Stimulated activated naive CD4-positive, alpha-beta T cell treated with Interleukin-2 at 50 U/mL for 16 hours (primary cell): ENCODE measurements around the gene PRKCA.
"Not testable (repeated sequence)": the region's sequence is repeated elsewhere in the genome, so short reads cannot be mapped to it uniquely, and the experiment has no call there.

Source experiments
- DNase-seq: peaks from one replicate; lab custom pipeline; 2025; lab: John Stamatoyannopoulos, UW

Gene PRKCA

DNA sequence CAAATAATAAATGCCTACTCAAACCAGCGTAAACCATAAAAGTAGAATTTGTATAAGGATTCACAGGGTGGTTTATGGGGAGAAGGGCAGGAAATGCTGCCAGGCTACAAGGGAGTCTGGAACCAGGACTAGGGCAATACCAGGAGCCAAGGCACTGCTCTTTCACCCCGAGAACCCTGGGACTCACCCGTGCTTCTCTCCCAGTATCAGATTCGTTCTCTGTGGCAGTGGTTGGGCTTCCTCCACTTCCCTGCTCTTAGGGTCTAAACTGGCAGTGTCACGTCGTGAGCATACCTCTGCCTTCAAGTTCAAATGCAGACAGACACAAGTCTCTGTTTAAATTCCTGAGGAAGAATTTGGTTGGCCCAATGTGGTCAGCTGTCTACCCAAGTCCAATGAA lies 49.3 kb downstream of the PRKCA start:
- no peak for DNase-seq

DNA sequence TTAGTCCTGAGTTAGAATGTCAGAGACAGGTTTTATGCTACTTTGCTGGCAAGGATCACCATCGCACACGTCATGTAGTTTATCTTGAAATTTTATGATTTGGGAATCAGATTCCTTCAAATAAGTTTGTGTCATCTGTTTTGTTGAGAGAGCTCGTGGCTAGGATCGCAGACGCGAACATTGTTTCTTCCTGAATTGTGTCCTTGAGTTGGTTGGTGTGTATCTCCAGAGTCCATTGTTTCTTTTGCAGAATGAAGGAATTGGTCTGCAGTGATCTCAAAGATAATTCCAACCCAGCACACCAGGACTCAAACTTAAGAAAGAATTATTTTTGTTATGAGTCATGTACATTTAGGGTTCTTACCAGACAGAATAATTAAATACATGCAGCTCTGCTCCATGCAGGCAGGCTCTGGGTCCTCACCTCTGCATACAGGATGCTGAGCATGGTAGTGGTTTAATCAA lies 51.6 kb downstream of the PRKCA start:
- DNase-seq, result no peak

DNA sequence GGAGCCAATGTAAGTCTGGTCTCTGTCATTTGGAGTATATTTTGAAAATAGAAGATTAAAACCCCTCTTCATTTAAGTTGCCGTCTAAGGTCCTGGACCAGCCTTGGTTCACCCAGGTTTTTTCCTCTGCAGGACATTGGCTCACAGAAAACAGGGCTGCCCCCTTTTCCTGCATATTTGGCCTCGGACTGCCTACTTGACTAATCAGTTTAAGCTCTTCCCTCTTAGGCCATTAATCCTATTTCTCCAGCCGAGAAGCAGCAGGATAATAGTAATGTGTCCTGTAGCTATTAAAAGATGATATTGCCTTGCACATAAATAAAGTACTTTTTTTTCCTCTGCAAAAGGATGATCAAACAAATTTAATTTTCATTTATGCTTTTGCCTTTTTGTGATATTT lies 52.1 kb downstream of the PRKCA start:
- DNase-seq, result no peak

DNA sequence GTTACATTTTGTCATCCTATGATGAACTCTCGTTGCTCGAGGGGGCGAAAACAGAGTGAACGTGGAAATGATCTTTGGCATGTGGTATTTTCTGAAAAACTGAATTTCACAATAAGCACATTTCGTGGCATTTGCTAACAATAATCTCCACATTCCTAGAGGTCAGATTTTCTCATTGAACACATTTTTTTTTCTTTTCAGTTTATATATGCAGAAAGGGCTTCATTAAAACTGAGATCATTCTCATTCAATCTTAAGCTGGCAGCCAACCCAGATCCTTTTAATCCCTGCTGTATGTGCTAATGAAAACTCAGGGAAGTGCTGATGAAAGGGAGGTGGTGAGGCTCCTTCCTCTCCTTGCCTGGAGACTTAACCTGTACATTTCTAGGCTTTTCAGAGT lies 52.6 kb downstream of the PRKCA start:
- no peak for DNase-seq

DNA sequence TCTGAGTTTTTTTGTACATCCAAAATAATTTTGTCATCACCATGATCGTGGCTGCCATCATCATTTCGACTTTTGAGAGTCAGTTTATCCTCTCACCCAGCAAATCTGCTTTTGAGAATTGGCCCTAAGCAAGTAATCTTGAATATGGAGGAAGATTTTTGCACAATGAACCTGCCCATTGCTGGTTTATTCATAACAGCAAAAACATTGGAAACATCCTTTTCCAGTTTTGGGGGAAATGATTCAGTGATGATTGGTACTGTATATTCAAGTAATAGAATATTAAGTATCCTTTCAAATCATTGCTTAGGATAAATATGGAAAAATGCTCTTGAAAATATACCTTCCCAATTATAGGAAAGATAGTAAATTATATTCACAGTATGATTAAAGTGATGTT lies 53.1 kb downstream of the PRKCA start:
- DNase-seq, result no peak

DNA sequence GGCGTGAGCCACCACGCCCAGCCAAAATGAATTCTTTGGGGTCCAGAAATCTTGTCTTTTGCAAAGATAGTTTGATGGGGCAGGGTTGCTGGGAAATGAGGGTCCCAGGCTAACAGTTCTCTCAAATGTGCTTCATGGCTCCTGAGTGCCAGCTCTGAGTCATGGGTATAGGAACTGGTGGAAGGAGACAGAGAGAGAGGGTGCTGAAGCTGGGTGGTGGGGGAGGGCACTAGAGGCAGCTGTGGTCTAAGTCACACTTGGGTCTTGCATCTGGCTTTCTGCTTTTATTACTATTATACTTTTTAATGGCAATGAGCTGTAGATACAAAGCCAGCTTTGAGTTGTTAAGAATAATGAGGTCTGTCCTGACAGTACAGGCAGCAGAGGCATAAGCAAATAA lies 54.6 kb downstream of the PRKCA start:
- DNase-seq, result no peak

DNA sequence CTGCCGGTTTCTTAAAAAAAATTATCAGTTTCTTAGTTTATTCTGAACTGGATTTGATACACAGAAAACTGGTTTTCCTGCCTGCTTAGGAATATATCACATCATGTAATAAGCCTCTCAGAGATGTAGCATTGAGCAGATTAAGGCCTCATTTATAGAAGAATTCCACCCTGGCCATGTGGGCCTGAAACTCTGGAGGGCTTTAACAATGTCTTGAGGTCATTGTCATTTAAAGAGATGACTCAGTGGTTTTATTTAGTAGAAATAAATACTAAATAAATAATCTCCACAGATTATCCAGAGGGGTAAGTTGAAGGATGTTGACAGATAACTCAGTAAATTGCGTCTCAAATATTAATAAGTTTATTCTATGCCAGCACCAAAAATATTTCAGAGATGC lies 56.9 kb downstream of the PRKCA start:
- DNase-seq, result no peak

DNA sequence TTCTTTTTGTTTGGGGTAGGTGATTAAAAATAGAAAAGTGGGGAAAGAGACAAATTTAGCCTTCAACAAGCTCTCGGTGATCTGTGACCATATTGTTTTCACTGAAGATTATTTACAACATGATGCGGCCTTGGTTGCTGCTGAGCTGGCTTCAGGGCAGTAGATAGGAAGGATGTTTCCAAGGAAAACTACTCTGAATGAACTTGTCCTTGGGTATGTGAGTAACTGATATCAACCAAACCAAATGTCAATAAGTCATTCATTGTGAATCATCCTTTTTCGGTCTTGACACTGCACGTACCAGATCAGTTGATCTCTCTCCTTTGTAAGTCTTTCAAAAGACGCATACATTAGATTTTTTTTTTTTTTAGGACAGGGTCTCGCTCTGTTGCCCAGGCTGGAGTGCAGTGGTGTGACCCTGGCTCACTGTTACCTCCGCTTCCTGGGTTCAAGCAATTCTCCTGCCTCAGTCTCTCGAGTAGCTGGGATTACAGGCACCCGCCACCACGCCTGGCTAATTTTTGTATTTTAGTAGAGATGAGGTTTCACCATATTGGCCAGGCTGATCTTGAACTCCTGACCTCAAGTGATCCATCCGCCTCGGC lies 58.6 kb downstream of the PRKCA start:
- DNase-seq, result not testable (repeated sequence)

DNA sequence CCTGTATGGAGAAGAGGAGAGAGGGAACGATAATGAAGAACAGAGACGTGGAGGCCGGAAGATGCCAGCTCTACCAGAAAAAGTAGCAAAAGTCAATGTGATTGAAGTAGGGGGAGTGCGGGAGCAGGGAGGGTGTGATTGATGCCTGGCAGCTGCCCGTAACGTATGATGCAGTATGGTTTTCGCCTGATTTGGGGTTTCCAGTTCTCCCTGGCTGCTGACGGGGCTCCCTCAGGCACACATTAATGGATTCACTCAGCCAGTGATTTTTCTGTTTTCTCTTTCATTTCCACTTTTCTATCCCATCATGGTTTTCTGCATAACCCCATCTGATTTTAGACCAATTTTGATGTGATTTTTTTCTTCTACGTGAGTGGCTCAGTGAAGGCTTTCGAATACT lies 62.1 kb downstream of the PRKCA start:
- DNase-seq, result no peak

DNA sequence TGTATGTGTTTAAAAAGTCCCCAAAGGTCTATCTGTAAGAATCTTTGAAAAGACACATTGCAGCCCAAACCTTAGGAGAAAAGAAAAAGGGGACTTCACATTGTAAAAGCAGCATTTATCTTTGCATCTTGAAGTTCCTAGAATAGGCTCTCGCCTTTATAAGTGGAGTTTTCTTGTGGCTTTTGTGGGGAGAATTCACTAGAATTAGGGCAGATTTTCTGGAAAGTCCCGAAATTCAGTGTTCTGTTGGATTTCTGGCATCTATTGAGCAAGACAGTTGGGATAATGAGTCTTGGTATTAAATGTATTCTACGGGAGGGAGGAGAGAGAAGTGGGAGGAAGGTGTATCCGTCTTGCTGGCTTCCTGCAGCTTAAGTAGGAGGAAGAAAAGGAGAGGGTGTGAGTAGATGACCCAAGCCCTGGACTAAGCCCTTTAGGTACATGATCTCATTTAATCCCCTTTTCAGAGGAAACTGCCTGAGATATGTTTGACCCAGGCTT lies 62.6 kb downstream of the PRKCA start:
- no peak for DNase-seq

DNA sequence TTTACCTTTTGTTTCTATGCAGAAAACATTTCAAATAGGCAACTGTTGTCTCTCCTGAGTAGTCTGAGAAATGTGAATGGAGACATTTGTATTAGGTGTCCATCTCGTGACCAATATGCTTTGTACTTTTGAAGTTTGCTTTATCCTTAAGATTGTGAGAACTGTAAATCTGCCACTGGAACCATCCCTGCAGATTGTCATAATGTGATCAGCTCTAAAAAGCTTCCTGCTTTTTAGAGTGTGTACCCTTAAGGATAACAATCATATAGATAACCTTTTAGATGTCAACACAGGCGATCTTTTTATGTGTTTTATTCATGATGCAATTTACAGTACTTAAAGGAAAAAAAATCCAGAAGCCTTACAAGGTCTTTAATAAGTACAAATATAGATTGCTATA lies 63.5 kb downstream of the PRKCA start:
- DNase-seq, result no peak

DNA sequence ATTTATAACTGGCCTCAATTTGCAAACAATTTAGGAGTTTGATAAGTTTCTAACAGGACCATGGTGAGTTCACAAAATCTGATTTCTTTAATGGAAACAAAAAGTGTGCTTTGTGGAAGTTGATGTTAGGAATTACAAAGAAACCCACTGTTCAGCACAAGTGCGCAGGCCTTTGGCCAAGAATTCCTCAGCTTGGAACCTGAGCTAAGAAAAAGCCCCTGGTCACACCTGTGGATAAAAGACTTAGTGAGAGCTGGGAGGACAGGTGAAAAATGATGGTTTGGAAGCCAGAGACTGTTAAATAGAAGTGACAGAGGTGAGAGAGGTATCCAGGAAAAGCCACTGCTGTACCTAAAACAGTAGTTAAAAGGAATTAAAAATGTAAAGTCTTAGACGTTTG lies 64.7 kb downstream of the PRKCA start:
- DNase-seq, result no peak

DNA sequence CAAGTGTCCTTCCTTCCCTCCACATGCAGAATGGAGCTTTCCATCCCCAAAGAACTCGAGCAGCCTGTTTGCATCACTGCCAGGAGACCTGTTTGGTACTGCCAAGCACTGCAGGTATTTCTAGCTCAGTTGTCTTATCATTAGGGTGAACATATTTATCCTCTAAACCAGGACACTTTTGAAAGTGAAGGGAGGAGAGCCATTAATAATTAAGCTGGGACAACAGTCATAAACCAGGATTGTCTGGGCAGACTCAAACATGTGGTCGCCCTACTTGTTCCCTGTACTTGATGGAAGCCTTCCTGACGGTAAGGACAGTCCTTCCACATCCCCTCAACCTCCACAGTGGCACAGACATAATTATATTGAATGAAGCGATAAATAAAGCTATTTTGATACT lies 67.4 kb downstream of the PRKCA start:
- no peak for DNase-seq

DNA sequence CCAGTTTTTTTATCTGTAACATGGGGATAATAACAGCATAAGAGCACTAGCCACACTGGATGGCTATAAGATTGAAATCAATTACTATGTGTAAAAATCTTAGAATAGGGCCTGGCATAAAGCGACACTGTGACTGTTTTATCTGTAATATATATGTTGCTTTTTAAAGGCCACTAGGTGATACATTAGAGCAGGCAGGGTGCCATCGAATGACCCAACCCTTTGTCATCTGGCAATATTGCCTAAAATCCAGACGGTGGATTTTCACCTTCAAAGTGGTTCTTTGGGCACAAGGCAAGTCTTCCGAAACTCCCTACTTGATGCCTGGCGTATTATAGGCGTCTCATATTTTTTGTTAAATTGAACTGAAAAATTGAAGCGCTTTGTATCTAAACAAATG lies 69.1 kb downstream of the PRKCA start:
- DNase-seq, result no peak

DNA sequence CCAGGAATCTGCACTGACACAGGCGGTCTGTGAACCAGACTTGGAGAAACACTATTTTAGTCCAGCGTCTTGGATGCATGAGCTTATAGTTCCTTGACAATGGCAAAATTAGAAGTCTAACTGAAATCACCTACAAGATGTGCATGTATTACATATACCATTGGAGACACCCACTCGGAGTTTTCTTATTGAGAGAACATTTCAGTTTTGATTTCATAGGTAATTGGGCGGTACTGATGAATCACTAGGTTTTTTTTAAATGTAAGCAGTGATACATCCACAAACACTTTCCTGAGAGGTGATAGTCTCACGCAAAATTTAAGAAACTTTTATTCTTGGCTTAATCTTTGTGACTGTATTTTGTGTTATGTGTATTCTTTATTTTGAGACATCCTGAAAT lies 69.8 kb downstream of the PRKCA start:
- DNase-seq, result no peak

DNA sequence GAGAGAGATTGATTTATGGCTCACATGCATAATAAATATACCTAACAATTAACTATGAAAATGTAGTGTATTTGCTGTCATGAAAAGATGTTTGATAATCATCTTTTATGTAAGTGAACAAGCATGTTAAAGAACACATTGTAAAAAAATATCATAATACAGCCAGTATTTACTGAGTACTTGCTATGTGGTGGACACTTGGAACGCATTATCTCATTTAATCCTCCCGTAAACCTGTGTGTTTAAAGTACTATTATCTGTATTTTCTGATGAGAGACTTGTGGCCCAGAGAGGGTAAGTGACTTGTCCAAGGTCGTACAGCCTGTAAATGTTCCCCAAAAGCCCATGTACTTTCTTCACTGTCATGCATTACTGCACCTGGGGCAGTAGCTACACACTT lies 70.7 kb downstream of the PRKCA start:
- DNase-seq, result no peak

DNA sequence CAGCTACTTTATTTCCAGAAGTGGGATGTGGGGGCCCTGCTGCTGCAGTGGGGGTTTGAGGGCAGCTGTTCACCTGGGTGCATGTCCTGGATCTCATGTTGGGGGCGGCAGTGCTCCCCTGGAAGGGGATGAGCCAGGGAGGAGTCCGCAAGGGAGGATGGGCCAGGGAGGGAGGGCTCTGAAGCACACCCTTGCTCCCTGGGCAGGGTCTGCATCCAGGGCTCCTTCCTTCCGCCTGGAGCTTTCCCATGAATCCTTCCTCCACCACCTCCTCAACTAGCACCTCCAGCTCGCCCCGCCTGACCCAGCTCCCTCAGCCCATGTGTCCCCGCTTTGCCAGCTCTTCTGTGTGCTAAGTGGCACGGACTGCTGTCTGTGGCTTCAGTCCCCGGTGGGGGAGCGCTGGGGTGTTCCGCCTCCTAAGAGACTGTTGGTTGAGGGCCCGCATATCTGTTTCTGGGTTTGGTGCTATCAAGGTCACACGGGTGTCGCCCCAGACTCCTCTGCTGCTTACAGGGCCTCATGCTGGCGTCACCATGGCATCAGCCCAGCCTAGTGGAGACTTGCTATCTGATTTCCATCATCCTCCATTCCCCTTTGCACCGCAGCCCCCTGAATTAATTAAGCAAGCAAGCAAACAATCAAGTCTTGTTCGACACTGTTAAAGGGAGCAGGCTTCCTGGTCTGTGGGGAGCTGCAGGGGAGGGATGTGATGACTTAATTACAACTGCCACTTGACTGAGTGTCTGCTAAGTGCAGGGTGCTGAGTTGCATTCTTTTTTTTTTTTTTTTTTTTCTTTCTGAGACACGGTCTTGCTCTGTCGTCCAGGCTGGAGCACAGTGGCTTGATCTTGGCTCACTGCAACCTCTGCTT lies 71.8 kb downstream of the PRKCA start:
- DNase-seq, result peak; percentile 36

DNA sequence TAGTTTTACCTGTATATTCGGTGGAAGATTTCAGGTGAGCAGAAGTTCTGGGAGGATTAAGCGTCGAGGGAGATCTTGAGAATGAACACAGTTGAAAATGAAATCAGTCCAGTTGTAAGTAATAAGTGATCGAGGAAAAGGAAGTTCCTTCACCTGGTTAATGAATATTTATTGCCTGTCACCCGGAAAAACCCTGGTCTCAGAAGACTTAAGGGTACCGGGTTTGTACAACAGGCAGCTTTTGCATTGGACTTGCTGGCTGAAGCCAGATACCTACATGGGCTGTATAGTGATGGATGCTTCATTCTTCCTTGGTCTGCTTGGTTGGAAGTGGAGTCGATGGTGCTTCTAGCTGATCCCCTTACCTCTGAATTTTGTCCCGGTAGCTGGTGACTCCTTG lies 72.7 kb downstream of the PRKCA start:
- DNase-seq, result no peak

DNA sequence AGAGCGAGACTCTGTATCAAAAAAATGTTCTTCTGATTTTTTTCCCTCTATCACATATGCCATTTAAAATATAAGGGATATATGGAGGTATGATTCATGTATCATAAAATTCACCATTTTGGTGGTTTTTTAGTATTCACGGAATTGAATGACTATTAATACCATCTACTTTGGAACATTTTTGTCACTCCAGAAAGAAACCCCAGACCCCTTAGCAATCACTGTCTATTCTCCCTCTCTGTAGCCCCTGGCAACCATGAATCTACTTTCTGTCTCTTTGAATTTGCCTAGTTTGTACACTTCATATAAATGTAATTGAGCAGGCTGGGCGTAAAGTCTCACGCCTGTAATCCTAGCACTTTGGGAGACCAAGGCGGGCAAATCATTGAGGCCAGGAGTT lies 75.9 kb downstream of the PRKCA start:
- no peak for DNase-seq

DNA sequence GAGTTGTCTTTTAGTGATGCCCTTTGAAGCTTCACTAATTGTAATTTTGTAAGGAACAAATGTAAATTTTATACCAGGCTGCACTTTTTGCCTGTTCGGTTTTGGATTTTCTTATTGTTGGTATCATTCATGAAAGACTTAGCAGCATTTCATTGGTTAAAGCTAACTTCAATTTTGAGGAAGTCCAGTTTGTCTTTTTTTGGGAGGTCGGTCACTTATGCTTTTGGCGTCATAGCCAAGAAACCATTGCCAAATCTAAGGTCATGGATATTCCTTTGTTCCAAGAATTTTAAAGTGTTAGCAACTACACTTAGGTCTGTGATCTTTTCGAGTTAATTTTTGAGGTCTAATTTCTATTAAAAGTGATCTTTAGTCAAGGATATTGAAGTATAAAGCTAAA lies 77.1 kb downstream of the PRKCA start:
- no peak for DNase-seq

DNA sequence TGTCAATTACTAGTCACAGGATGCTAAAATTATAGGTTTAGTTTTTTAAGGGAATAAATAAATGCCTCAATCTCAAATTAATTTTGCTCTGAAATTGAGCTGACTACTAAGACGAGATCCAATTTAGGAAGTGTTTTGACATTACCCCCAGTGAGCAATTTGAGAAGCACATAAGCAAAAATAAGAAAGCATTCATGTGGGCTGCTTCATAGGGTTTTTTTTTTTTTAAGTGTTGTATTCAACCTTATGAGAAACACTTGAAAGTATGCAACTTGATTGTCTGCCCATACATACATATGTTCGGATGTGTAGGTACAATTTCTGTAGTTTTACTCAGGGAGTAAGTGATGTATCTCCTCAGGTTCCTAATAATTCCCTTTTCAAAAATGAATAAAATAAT lies 77.6 kb downstream of the PRKCA start:
- no peak for DNase-seq

DNA sequence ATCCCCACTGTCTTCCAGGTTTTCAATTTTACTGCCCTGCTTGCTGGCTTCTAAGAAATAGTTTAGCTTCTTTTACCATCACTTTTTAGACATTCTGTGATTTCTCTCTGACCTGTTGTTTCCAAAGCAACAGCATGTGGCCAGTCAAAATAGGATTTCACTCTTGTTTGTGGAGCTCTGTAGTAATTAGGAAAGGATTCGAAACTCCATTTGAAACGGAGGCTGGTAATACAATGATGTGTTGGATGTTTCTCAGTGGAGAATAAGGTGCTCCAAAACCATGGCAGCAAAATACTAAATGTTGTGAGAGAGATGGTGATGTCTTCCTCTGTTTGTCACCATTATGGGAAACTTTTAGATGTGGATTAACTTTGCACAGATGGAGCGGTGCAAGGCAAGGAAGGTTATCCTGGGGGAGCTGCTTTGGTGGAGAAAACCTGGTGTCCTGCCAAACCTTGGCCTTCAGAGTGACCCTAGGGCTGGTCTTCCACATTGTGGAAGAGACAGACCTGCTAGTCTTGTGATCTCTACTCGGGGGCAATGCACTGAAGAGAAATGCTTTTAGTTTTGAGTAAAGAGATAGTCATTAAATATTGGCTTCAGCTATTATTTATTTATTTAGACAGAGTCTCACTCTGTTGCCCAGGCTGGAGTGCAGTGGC lies 79.4 kb downstream of the PRKCA start:
- no peak for DNase-seq

DNA sequence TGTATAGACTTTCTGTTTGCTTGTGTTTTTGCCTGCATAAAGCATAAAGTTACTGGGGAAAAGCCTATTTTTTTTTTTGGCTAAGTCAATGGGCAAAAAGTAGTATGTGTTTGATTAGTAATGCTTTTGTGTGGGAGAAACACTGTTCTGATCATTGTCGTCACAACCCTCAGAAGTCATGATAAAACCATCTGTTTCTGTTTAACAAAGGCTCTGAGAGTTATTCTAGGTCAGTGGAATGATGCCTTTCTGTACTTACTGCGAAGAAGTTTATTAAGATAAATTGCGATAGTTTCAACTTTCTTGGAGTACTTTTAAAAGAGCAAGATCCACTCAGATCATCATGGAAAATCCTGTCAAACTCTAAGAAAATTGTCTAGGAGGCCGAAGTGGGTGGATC lies 80.9 kb downstream of the PRKCA start:
- no peak for DNase-seq
